GM21717 (cell line): ENCODE measurements around the gene ALKBH1.
"Not testable (repeated sequence)": the region's sequence is repeated elsewhere in the genome, so short reads cannot be mapped to it uniquely, and the experiment has no call there.

Experiments used
- ATAC-seq: cut with Tn5 transposase; IDR thresholded peaks from one replicate; pipeline ENCODE4 v1.9.1; 2021; ENCODE audit warnings: mild to moderate bottlenecking, moderate library complexity; ENCODE audit not compliant: unreplicated experiment

ALKBH1 gene, protein sequence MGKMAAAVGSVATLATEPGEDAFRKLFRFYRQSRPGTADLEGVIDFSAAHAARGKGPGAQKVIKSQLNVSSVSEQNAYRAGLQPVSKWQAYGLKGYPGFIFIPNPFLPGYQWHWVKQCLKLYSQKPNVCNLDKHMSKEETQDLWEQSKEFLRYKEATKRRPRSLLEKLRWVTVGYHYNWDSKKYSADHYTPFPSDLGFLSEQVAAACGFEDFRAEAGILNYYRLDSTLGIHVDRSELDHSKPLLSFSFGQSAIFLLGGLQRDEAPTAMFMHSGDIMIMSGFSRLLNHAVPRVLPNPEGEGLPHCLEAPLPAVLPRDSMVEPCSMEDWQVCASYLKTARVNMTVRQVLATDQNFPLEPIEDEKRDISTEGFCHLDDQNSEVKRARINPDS

GRCh38 chr14:77707724-77708408 lies at the start of gene ALKBH1, which contains the start of gene SLIRP:
ALKBH1 (minus strand) TSS chr14:77708023; CDS start chr14:77708004, 19 bp downstream.
SLIRP (plus strand) TSS chr14:77708103; CDS start chr14:77708112, 9 bp downstream.
- ATAC-seq, result peak; percentile 98

GRCh38 chr14:77752799-77753516 lies 45.1 kb upstream of the ALKBH1 start:
- no peak for ATAC-seq

DNA sequence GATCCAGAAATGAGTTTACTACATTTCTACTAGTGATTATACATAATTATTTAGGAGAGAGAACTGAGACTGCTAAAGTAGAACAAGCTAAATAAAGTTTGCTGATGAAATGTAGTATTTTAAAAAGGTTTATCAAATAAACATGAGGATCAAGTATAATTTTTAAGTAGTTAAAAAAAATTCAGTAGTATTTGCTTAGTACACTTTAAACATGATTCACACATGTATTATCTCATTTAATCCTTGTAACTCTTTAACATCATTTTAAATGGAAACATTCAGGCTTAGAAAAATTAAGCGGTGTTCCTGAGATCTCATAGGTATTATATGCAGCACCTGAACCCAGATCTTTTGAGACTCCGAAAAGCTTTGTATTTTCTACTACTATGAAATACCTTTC lies 44.4 kb upstream of the ALKBH1 start:
- no peak for ATAC-seq

GRCh38 chr14:77747425-77747824 lies 39.6 kb upstream of the ALKBH1 start:
- ATAC-seq, result not testable (repeated sequence)

- no peak for ATAC-seq
These were observed 38.4 kb upstream of the ALKBH1 start for GRCh38 chr14:77746064-77746702.

- ATAC-seq, result no peak
These were observed 33.6 kb upstream of the ALKBH1 start for GRCh38 chr14:77741438-77741837.

DNA sequence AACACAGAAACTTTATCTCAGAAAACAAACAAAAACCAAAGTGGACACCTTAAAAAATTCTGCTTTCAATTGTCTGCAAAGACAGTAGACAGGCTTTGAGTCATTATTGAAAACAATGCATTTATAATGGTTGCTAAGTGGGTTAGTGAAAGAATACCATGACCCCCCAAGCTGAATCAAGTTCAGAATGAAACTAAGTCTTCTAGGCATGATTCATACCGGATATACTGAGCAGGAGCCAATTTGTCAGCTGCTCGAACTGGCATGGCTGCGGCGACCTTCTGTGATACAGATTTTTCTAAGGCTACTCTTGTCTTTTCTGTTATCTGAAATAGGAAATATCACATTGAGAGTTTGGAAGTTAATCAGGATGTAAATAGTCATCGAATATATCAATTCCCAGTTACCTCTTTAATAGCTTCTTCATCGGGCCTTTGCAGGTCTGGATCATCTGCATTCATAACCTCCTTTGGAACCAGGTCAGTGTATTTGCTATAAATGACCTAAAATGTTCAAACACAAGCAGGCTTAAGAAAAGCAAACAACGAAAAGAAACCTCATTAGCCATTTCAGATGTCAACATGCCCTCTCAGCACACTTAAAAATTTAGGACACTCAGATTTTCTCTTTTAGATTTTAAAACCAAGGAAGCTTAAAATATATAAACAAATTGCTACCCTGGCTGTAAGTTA lies 30.9 kb upstream of the ALKBH1 start:
- no peak for ATAC-seq

DNA sequence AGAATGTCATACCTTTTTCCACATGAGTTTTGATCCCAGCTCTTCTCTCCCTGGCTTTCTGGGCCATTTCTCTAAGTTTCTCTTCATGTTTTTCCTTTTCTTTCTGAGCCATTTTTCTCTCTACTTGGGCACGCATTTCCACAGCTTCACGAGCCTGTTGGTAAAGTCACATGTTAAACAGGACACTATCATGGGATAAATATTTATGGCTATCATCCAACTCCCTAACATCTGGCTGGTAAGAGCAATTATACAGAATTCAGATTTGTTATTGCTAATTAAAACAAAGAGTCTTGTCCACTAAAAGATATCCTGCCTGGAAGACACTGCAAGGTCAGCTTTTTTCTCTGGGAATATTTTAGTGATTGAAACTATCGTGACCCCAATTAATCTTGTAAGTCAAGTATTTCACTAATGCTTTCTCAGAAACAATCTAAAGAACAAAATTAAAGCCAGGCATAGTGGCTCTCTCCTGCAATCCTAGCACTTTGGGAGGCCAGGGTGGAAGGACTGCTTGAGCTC lies 23.2 kb upstream of the ALKBH1 start:
- no peak for ATAC-seq

DNA sequence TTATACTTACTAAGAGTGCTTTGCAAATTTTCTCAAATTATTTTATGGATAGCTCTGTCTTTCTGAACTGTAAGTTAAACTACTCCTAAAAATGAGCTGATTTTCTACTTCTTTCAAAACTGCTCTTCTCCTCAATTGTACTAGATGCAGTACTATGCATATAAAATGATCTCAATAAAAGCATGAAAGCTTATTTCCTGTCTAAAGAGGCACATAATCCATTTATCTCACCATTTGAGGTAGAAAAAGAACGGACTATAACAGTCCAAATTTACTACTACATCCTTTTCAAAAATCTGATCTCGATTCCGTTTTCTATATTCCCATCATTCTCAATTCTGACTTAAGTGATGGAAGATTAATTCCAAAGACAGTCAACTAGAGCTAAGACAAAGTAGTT lies 14.5 kb upstream of the ALKBH1 start:
- ATAC-seq, result no peak

GRCh38 chr14:77721437-77721836 lies 13.6 kb upstream of the ALKBH1 start:
- no peak for ATAC-seq

GRCh38 chr14:77717608-77718305 lies 9.9 kb upstream of the ALKBH1 start:
- no peak for ATAC-seq

- ATAC-seq, result no peak
These were observed 7.1 kb upstream of the ALKBH1 start for GRCh38 chr14:77714926-77715325.

GRCh38 chr14:77710364-77710763 lies 2.5 kb upstream of the ALKBH1 start:
- ATAC-seq, result no peak

GRCh38 chr14:77709412-77709811 lies 1.6 kb upstream of the ALKBH1 start:
- ATAC-seq, result no peak

DNA sequence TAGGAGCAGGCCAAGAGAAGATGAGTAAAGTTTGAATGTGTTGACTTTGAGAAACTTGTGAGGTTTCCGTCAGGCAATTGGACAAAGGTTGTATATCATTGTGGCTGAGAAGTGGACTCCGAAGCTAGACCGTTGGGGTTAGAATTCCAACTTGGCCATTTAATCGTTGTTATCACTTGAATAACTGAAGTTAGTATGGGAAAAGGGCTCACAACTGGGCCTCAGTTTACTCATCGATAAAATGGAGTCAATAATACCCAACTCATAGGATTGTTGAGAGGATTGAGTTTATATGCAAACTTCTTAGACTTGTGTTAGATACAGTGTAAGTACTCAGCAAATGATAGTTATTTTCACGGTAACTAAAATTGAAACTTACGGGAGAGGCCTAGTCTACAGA lies 926 bp upstream of the ALKBH1 start:
- no peak for ATAC-seq

- ATAC-seq, result peak; percentile 19
These were observed 484 bp downstream of the ALKBH1 start for GRCh38 chr14:77707355-77707723.

DNA sequence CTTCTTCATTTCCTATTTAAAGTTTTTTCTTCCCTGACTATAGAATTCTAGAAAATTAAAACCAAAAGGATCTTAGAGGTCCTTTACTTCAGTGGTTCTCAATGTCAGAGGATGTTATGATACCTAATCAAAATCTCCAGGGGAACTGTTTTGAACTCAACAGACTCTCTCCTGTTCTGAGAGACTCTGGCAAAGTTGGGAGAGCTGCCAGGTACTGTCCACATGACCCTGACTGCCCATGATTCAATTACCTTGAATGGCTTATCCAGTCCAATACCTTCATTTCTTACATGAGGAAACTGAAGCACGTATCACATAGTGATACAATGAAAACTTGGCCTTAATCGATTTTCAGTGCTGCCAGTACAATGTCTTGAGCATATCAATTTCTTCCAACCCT lies 16.6 kb downstream of the ALKBH1 start:
- no peak for ATAC-seq

DNA sequence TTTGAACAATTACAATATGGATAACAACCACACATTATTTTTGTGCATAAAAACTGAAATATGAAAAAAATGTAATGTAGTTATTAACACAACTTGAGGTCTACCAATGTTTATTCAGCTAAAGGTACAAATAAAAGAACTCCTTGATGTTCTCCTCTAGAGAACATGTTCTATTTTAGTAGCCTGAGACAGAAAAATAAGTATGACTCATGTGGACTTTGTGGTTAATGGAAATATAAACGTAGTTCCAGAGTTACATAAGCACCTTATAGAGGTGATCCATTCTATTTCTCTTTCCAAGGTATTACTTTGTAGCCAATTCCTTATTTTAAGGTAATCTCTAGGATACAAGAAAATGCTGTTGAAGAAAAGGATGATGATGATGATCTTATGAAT lies 25.7 kb downstream of the ALKBH1 start:
- ATAC-seq, result no peak

- ATAC-seq, result no peak
These were observed 26.3 kb downstream of the ALKBH1 start for GRCh38 chr14:77681196-77682157.
